Smooth muscle cell (in vitro differentiated cells): ENCODE results near the gene ADGRB3. TPM values are rescaled to one million over a fixed set of nuclear protein-coding genes. Genes with fewer than 3 reads are reported as not detected.
"Not testable (repeated sequence)": the region's sequence is repeated elsewhere in the genome, so short reads cannot be mapped to it uniquely, and the experiment has no call there.

ENCODE experiments used
- DNase-seq: peaks from one replicate; lab custom pipeline; 2025; ENCODE audit not compliant: unreplicated experiment; lab: John Stamatoyannopoulos, UW
- H2AFZ ChIP-seq: fragments of 200-600 bp; sonication (generic); 2 replicates; pipeline ENCODE4 v1.6.0; 2016; ENCODE audit warnings: antibody characterized with exemption, low read depth, mild to moderate bottlenecking
- H3F3A ChIP-seq: fragments of 200-600 bp; sonication (generic); 2 replicates; pipeline ENCODE4 v1.6.0; 2017; ENCODE audit warnings: antibody characterized with exemption, low read depth
- H3K27ac ChIP-seq: fragments of 200-600 bp; sonication (generic); 2 replicates; pipeline ENCODE4 v1.5.1; 2016; ENCODE audit warnings: low read depth, mild to moderate bottlenecking
- H3K27me3 ChIP-seq: fragments of 200-600 bp; sonication (generic); 2 replicates; pipeline ENCODE4 v1.6.1; 2016; ENCODE audit warnings: low read depth, mild to moderate bottlenecking
- H3K36me3 ChIP-seq: fragments of 200-600 bp; sonication (generic); 2 replicates; pipeline ENCODE4 v1.5.1; 2016; ENCODE audit warnings: low read depth
- H3K4me1 ChIP-seq: fragments of 200-600 bp; sonication (generic); 2 replicates; pipeline ENCODE4 v1.5.1; 2016; ENCODE audit warnings: low read depth
- H3K4me2 ChIP-seq: fragments of 200-600 bp; sonication (generic); 2 replicates; pipeline ENCODE4 v1.6.0; 2016; ENCODE audit warnings: mild to moderate bottlenecking
- H3K4me3 ChIP-seq: fragments of 200-600 bp; sonication (generic); 2 replicates; pipeline ENCODE4 v1.5.1; 2016; ENCODE audit warnings: mild to moderate bottlenecking
- H3K79me2 ChIP-seq: fragments of 200-600 bp; sonication (generic); 2 replicates; pipeline ENCODE4 v1.6.0; 2016; ENCODE audit warnings: low read depth, mild to moderate bottlenecking
- H3K9ac ChIP-seq: fragments of 200-600 bp; sonication (generic); 2 replicates; pipeline ENCODE4 v1.6.0; 2016; ENCODE audit warnings: low read depth
- H3K9me3 ChIP-seq: fragments of 200-600 bp; sonication (generic); replicated peaks from 2 replicates; pipeline ENCODE4 v1.5.1; 2016; ENCODE audit warnings: low read depth
- H4K20me1 ChIP-seq: fragments of 200-600 bp; sonication (generic); 2 replicates; pipeline ENCODE4 v1.6.0; 2016; ENCODE audit warnings: low read depth
- WGBS: methylation state at CpG from one replicate; pipeline ENCODE4 v1.1.7; 2016; ENCODE audit warnings: low lambda C conversion rate; 5-methylcytosine and 5-hydroxymethylcytosine counted together
- polyA plus RNA-seq: library from polyadenylated mRNA; unstranded; fragments of >200 nt; fragmentation: Nextera tagmentation; extraction: Ambion mirVana; gene quantifications from 2 replicates; pipeline ENCODE4 v1.2.1, GENCODE V29; 2016
- total RNA-seq: library from RNA; depleted of rRNA; stranded (reverse); fragments of >200 nt; gene quantifications from 2 replicates; pipeline ENCODE4 v1.2.3, GENCODE V29; 2014
- TF ChIP-seq, protein P1 (sequence below): fragments of 200-600 bp; sonication (generic); IDR thresholded peaks from 2 replicates; pipeline ENCODE4 v1.5.1; 2017; ENCODE audit warnings: borderline replicate concordance, mild to moderate bottlenecking, antibody characterized with exemption; ENCODE audit not compliant: insufficient read depth, poor library complexity, severe bottlenecking

ADGRB3 gene
- total and polyA plus RNA-seq, 2 experiments from 2014 or later = 0.34 to 0.63 TPM

DNA sequence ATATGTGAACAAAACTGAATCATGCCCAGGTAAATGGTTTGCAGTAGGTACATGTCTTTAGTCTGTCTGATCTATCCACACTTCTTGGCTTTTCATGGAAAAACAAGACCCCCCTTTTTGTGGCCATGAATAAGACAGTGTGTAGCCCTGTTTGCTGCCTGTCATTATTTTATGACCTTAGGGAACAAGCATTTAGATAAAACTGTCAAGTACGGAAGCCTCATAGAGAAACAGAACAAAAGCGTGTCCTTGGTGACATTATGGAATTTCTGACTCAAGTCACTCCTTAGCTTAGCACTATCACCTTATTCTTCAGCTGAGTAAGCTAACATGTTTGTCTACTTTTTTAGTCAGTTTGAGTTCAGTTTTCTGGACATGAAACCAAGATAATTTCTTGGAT, 476.2 kb downstream of the ADGRB3 start:
- Histone ChIP-seq H2AFZ (no peak overlapping the region), H3F3A (no peaks in the 10 kb centered on the region), H3K9ac (no peak overlapping the region), H3K4me3 (no peak overlapping the region), H3K79me2 (no peaks in the 10 kb centered on the region), H3K4me2 (no peak overlapping the region), H3K27me3 (no peaks in the 10 kb centered on the region), H3K27ac (peak overlapping the region; percentile 26), H3K9me3 (no peaks in the 10 kb centered on the region), H4K20me1 (no peaks in the 10 kb centered on the region), H3K36me3 (no peaks in the 10 kb centered on the region), H3K4me1 (no peaks in the 10 kb centered on the region)
- no peak for DNase-seq
- TF ChIP-seq, protein P1, sequence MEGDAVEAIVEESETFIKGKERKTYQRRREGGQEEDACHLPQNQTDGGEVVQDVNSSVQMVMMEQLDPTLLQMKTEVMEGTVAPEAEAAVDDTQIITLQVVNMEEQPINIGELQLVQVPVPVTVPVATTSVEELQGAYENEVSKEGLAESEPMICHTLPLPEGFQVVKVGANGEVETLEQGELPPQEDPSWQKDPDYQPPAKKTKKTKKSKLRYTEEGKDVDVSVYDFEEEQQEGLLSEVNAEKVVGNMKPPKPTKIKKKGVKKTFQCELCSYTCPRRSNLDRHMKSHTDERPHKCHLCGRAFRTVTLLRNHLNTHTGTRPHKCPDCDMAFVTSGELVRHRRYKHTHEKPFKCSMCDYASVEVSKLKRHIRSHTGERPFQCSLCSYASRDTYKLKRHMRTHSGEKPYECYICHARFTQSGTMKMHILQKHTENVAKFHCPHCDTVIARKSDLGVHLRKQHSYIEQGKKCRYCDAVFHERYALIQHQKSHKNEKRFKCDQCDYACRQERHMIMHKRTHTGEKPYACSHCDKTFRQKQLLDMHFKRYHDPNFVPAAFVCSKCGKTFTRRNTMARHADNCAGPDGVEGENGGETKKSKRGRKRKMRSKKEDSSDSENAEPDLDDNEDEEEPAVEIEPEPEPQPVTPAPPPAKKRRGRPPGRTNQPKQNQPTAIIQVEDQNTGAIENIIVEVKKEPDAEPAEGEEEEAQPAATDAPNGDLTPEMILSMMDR = no peak
- 46% methylated on average over 2 of the region's 2 CpGs for WGBS

DNA sequence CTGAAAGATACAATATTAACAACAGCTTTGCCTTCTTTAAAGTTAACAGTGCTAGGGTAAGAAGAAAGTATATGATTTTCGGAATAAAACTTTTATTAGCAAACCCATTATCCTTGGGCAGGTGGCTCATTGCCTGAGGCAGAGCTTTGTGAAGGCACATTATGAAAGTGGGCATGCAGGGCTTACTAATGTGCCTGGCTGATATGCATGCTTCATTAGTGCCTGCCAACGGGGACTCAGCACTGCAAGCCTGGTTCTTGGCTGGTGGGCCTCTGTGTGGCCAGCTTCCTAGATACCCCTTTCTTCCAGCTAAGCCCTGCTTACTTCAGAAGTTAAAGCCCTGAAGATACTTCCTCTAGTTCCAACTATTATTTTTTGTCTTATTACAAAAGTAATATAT, 481.6 kb downstream of the ADGRB3 start:
- H3K4me1 ChIP-seq = no peaks in the 10 kb centered on the region
- no peaks in the 10 kb centered on the region for H3F3A ChIP-seq
- no peaks in the 10 kb centered on the region for H4K20me1 ChIP-seq
- H3K9ac ChIP-seq = no peak overlapping the region
- TF ChIP-seq, protein P1 = no peak
- H3K4me2 ChIP-seq = no peak overlapping the region
- no peak overlapping the region for H3K4me3 ChIP-seq
- no peaks in the 10 kb centered on the region for H3K9me3 ChIP-seq
- H3K36me3 ChIP-seq = no peaks in the 10 kb centered on the region
- no peak overlapping the region for H2AFZ ChIP-seq
- 86% methylated on average over 2 of the region's 2 CpGs for WGBS
- no peak for DNase-seq
- H3K27me3 ChIP-seq = no peaks in the 10 kb centered on the region
- no peaks in the 10 kb centered on the region for H3K79me2 ChIP-seq
- no peak overlapping the region for H3K27ac ChIP-seq

DNA sequence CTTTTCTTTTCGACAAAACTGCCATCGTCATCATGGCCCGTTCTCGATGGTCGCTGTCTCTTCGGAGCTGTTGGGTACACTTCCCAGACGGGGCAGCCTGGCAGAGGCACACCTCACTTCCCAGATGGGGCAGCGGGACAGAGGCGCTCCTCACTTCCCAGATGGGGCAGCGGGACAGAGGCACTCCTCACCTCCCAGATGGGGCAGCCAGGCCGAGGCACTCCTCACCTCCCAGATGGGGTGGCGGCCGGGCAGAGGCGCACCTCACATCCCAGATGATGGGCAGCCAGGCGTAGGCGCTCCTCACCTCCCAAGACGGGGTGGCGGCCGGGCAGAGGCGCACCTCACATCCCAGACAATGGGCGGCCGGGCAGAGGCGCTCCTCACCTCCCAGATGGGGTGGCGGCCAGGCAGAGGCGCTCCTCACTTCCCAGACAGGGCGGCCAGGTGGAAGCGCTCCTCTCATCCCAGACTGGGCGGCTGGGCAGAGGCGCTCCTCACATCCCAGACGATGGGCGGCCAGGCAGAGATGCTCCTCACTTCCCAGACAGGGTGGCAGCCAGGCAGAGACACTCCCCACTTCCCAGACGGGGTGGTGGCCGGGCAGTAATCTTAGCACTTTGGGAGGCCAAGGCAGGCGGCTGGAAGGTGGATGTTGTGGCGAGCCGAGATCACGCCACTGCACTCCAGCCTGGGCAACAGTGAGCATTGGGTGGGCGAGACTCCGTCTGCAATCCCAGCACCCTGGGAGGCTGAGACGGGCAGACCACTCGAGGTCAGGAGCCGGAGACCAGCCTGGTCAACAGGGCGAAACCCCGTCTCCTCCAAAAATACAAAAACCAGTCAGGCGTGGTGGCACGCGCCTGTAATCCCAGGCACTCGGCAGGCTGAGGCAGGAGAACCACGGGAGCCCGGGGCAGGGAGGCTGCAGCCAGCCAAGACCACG, 486.7 kb downstream of the ADGRB3 start:
- 88% methylated on average over 51 of the region's 51 CpGs for WGBS
- not testable (repeated sequence) for H3K4me2 ChIP-seq

DNA sequence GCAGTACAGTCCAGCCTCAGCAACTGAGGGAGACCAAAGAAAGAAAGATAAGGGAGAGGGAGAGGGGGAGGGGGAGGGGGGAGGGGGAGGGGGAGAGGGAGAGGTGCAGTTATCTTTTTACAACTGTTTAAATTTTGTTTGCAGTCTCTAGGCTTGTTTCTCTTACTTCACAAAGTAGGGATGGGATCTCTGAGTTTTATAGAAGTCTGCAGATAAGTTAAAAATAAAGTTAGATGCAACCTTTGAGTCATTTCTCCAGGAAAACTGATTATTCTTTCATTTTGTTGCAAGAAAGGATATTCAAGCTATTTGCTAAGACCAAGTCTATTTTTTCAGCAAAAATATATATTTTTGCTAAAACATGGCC, 487.3 kb downstream of the ADGRB3 start:
- Histone ChIP-seq H3K27ac (no peak overlapping the region), H3K4me1 (no peaks in the 10 kb centered on the region), H3K4me3 (no peak overlapping the region), H3K27me3 (no peaks in the 10 kb centered on the region), H3K4me2 (no peak overlapping the region), H2AFZ (no peak overlapping the region), H3K79me2 (no peaks in the 10 kb centered on the region), H3K36me3 (no peaks in the 10 kb centered on the region), H3K9ac (no peak overlapping the region), H3K9me3 (no peaks in the 10 kb centered on the region), H3F3A (no peaks in the 10 kb centered on the region), H4K20me1 (no peaks in the 10 kb centered on the region)
- TF ChIP-seq, protein P1 = no peak
- no peak for DNase-seq

More for the DNA sequence above, 486.7 kb downstream of the ADGRB3 start:
- H4K20me1 ChIP-seq, H3K27me3 ChIP-seq, DNase-seq, H3K9ac ChIP-seq, H3K9me3 ChIP-seq, H3K27ac ChIP-seq, H3K4me3 ChIP-seq, H3K79me2 ChIP-seq, H3K36me3 ChIP-seq, H3K4me1 ChIP-seq, H2AFZ ChIP-seq, H3F3A ChIP-seq: not testable (repeated sequence)
